ELR (cell line): ENCODE results near the gene SBK3.
"Not testable (repeated sequence)": the region's sequence is repeated elsewhere in the genome, so short reads cannot be mapped to it uniquely, and the experiment has no call there.

ENCODE experiments used
- DNase-seq: peaks from one replicate; pipeline ENCODE4 v3.0.0-alpha.2; 2015; ENCODE audit warnings: low read depth

Gene SBK3

DNA sequence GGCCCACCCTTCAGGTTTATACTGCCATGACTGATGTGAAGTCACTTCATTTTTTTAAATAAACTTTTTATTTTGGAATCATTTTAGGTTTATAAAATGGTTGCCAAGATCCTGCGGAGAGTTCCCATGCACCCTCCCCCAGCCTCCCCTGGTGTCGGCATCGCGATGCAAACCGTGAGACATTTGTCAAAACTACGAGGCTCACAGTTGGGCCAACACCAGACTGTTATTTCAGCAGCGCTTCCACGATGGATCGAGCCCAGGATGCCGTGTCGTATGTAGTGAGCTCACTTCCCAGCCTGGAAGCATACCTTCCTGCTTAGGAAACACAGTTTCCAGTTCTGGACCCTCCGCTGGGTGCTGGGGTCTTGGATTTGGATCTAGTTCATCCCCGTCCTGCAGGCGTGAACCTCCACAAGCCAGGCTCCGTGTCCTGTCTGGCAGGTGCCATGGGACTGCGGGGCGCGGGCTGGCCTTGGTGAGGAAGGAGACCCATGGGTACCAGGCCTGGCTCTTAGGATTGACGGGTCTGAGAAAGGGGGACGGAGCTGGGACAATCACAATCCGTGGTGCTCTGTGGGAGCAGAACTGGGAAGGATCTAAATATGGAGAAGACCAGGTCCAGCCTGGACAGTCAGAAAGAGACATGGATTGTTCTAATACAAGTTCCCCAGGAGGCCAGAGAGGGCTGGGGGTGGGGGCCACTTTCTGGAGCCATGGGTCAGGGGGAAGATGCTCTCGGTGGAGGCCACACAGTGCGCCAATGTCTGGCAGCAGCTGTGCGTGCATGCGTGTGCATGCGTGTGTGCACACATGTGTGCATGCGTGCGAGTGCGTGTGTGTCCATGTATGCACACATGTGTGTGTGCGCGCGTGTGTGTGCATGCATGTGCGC lies 6.0 kb downstream of the SBK3 start:
- no peak for DNase-seq

DNA sequence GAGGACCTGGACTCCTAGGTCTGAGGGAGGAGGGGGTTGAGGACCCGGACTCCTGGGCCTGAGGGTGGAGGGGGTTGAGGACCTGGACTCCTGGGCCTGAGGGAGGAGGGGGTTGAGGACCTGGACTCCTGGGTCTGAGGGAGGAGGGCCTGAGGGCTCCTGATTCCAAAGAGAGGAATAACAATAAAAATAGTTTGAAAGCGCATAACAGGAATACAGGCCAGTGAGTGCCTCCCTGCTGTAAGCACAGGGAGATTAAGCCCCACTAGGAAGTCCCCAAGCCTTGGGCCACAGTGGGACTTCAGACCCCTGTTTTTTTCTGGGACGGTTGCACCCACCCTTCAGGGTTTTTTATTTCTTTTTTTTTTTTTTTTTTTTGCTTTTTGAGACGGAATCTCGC lies 7.2 kb downstream of the SBK3 start:
- DNase-seq = no peak

DNA sequence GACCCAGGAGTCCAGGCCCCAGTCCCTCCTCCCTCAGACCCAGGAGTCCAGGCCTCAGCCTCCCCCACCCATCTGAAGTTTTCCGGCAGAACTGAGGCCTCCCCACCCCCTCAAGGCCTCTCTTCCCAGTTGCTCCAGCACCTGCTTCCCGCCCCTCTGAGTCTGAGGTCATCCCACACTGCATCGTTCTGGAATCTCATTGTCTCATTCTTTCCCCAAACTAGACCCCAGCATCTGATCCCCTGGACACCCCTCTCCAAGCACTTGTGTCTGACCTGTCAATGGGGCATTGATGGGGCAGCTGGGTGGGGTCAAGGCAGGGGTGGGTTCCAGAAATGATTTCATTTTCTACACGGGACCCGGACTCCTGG lies 7.6 kb downstream of the SBK3 start:
- DNase-seq = peak; percentile 48

DNA sequence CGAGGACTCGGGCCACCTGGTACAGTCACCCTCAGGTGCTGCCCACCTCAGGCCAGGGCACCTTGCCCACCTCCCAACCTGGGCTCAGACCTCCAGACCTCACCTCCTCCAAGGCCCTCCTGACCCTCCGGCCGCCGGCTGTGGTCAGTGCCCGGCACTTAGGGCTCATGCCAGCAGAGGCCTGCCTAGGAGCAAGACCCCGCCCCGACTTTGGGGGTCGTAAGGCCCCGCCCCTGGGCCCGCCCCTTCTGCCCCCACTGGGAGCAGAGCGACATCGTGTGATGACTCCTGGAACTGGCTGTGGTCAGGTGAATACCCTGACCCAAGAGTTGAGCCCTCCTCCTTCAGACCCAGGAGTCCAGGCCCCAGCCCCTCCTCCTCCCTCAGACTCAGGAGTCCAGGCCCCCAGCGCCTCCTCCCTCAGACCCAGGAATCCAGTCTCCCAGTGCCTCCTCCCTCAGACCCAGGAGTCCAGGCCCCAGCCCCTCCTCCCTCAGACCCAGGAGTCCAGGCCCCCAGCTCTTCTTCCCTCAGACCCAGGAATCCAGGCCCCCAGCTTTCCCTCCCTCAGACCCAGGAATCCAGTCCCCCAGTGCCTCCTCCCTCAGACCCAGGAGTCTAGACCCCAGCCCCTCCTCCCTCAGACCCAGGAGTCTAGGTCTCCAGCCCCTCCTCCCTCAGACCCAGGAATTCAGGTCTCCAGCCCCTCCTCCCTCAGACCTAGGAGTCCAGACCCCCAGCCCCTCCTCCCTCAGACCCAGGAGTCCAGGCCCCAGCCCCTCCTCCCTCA lies 8.2 kb downstream of the SBK3 start, which contains the start of gene SBK2:
TSS of gene SBK2 (minus strand) at position 183 of the 790 bp plus-strand sequence. CDS start 839 bp downstream, outside the sequence.
- DNase-seq = no peak

DNA sequence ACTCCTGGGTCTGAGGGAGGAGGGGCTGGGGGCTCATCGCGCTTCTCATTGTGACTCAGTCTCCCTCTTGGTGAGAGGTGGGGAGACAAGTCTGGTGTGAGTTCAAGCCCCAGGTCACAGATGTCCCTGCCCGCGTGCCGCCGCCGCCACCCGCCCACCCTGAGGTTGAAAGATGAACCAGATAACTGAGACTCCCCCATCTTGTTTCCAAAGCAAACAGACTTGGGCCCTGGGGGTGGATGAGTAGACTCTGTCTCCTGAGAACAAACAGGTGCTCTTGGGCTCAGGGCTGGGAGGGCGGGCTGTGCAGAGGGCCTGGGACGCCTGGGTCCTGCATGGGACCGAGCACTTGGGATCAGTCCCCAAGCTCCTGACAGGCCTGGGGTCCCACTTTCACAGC lies 9.0 kb downstream of the SBK3 start:
- no peak for DNase-seq

DNA sequence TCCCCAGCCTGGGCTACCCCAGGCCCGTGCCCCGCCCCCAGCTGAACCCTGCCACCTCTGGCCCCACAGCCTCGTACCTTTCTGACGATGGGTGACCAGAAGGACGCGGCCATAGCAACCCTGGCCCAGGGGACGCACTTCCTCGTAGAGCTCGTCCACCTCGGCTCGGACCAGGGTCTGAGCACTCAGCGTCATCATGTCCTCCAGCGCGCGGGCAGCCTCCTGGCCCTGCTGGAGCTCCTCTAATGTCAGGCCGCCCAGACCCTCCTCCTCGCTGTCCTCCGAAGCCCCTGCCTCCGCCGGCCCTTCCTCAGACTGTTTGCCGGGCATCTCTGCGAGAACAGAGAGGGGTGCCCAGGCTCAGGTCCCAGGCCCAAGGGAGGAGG lies 9.4 kb downstream of the SBK3 start:
- no peak for DNase-seq

DNA sequence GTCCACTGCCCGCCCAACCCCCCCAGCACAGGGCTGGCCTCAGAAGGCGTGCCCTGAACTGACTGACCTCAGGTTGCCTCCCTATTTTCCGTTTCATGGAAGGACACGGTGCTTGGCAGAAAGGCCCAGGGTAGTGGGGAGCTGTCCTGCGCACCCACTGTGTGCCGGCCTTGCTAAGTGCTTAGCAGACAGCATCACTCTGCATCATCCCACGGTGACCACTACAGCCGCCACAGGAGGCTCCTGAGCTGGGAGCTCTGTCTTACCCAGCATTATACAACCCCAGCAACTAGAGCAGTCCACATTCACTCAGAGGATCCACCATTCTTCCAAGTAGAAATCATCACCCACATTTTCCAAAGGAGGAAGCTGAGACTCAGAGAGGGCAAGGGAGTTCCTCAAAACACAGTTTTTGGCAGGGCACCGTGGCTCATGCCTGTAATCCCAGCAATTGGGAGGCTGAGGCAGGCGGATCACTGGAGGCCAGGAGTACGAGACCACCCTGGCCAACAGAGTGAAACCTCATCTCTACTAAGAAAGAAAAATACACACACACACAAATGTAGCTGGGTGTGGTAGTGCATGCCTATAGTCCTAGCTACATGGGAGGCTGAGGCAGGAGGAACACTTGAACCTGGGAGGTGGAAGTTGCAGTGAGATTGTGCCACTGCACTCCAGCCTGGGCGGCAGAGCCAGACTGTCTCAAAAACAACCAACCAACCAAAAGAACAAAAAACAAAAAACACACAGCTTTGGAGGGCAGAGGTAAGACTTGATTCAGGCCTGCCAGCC lies 10.0 kb downstream of the SBK3 start:
- no peak for DNase-seq

DNA sequence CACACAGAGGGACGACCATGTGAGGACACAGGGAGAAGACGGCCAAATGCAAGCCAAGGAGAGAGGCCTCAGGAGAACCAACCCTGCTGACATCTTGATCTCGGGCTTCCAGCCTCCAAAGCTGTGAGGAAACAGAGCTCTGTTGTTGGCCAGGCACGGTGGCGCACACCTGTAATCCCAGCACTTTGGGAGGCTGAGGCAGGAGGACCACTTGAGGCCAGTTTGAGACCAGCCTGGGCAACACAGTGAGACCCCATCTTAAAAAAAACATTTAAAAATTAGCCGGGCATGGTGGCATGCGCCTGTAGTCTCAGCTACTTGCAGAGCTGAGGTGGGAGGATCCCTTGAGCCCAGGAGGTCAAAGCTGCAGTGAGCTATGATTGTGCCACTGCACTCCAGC lies 11.1 kb downstream of the SBK3 start:
- not testable (repeated sequence) for DNase-seq

DNA sequence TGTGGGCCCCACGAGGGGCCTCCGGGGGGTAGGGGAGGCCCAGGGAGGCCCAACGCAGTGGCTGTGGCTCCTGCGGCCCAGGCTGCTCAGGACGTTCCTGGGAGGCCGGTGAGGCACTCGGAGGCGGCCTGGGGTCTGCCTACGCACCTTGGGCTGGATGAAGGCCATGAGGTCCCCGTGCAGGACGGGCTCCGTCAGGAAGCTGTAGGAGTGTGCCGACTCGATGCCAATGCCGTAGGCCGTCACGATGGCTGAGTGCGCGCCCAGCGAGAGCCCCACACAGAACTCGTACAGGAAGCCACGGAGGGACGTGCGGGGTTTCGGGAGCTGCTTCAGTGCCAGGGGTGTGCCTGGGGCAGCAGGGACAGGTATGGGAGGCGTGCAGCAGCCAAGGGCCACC lies 14.3 kb downstream of the SBK3 start:
- DNase-seq = no peak

DNA sequence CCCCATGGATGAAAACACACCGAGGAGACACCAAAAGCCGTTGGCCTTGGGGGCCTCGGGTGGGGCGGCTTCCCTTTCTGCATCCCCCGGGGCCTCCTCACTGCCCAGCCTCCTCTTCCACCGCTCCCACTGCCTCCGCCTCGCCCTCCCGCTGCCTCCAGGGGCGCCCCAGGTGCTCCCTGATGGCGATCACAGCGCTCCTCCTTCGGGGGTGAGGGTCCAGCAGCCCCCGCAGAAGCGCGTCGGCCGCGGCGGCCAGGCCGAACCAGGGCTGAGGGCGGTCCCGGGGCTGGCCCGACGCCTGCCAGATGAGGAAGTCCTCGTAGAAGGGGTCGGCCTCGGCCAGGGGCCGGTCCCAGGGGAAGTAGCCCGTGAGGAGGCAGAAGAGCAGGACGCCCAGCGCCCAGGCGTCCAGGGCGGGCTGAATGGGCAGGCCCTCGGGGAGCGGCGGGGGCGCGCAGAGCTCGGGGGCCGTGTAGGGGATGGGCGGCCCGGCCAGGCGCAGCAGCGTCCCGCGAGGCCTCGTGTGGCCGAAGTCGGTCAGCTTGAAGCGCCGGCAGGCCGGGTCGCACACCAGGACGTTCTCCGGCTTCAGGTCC lies 15.6 kb downstream of the SBK3 start:
- no peak for DNase-seq

DNA sequence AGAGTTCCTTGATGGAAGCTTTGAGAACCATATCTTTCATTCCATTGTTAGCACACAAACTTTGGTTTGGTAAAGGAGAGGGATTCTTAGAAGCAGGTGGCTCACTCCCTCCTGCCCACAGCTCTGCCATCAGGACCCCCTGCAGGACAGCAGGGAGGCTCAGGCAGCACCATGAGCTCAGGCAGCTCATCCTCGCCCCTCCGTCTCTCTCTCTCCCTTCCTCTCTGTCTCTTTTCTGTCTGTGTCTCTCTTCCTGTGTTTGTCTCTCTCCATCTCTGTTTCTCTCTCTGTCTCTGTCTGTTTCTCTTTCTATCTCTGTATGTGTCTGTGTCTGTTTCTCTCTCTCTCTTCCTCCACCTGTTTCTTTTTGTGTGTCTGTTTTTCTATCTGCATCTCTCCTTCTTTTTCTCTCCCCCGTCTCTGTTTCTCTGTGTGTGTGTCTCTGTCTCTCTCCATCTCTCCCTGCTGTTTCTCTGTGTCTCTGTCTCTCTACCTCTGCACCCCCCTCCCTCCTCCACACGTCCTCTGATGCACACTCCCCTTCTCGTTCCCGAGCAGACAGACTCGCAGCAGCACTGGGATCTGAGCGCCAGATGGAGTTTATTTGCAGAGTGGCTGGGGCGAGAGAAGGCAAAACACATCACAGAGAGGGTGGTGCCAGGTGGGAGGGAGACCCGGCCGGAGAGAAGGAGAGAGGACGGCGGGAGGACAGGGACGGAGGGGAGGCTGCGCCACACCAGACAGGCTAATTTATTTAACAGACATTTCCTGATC lies 17.1 kb downstream of the SBK3 start:
- no peak for DNase-seq

DNA sequence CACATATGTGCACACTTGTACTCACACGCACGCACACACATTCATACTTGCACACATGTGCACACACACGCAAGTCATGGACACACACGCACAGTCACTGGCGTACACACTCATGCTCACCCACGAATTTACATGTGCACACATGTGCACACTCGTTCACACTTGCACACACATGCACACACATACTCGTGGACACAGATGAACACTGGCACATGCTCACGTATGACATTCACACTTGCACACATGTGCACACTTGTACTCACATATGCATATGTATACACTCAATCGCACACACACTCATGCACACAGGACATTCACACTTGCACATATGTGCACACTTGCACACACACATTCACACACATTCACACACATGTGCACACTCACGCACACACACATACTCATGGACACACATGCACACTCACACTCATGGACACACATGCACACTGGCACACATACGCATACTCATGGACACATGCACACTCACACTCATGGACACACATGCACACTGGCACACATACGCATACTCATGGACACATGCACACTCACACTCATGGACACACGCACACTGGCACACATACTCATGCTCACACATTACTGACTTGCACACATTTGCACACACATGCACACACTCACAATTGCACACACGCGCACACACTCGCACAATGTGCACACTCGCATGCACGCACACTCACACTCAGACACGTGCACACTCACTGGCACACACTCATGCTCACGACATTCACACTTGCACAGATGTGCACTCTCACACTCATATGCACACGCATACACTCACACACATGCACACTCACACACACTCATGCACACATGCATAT lies 17.9 kb downstream of the SBK3 start:
- no peak for DNase-seq

DNA sequence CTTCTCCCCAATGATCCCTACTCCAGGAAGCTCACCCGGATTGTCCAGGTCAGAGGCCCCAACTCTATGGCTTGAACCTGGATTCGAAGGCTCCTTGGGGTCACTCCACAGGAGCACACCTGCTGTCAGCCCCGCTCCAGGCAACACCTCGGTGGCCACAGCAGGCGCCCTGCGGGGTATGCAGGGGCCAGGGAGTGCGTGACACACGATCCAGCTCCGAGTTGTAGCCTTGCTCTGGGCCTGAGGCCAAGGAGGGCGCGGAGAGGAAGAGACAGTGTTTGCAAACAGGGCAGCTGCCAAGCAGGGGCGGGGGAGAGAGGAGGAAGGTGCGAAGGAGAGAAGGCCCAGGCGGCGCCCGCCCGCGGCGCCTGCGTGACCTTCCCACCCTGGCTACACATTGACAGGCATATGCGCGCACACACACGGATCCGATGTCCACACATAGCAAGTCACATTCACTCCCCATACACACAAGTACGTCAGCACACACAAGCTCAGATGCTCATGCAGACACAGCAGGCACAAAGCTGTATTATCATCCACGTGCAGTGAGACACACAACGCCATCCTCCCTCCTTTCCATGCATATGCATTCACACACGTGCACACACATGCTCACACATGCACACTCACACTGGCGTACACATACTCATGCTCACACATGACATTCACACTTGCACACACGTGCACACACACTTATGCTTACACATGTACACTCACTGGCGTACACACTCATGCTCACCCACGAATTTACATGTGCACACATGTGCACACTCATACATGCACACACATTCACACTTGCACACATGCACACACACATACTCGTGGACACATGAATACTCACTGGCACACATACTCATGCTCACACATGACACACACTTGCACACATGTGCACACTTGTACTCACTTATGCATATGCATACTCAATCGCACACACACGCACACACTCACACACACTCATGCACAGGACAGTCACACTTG lies 18.8 kb downstream of the SBK3 start:
- DNase-seq = peak; percentile 48

DNA sequence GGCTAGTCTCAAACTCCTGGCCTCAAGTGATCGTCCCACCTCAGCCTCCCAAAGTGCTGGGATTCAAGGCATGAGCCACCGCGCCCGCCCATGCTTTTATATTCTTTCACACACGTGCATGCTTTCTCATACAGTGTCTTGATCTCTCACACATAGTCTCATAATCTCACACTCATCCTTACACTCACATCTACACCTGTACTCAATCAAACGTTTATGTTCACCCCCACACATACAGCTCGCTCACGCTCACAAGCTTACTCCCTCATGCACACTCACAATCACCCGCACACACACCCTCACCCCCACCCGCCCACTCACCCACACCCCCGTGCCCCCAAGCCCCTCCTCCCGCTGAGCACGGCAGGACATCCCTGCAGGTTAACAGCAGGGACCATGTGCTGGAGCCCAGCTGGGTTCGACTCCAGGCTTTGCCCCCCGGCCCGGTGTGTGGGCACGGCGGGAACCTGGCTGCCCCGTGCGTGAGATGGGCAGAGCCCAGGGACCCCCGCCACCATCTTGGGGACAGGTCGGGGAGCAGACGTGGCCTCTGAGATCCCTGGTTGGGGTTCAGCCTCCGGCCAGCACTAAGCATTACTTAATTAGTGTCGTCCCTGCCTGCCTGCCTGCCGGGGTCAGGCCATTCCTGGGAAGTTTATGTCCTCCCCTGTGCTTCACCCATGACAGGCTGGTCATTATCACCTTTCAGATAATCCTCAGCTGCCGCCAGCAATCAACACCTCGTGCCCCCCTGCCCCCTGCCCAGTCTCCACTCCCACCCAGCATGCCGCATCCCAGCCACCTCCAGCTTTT lies 19.8 kb downstream of the SBK3 start:
- DNase-seq = no peak

DNA sequence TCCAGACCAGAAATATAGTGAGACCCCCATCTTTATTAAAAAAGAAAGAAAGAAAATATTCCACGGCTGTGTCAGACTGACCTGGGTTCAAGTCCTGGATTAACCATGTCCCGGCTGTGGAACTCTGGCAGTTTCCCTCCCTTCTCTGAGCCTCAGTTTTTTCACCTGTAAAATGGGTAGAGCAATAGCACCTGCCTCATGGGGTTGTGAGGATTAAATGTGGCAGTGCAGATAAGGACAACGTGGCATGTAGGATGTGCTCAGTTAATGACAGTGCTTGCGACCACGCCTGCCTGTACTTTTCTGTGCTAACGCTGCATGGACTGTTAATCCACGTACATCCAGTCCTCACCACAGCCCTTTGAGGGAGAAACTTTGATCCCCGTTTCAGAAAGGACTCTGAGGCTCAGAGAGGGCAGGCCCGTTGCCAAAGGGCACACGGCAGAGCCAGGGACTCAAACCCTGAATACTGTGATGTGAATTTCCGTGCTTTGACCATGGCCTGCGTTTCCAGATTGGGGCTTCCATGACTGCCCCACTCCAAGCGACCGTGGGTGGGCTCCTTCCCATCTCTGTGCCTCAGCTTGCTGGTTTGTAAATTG lies 24.6 kb downstream of the SBK3 start:
- DNase-seq = no peak

DNA sequence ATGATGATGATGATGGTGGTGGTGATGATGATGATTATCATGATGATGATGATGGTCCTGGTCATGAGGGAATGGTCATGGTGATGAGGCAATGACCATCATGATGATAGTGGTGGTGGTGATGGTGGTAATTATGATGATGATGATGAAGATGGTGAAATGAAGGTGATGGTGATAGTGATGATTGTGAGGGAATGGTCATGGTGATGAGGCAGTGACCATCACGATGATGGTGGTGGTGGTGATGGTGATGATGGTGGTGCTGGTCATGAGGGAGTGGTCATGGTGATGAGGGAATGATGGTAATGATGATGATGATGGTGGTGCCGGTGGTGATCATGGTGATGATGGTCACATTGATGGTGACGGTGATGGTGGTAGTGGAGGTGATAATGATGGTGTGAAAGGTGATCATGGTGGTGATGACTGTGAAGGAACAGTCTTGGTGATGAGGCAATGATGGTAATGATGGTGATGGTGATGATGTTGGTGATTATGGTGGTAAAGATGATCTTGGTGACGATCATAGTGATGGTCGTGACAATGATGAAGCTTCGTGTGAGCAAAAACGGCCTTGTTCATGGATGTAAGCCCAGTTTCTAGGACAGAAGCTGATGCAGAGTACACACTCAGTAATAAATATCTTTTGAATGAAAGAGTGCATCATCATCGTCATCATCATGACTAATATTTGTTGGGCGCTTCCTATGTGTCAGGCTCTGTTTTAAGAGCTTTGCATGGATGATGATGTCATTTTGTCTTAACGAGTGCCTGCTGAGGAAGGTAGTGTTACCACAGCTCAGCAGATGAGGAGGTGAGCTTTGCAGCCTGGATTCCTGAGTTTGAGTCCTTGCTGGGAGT lies 25.7 kb downstream of the SBK3 start:
- DNase-seq = peak; percentile 94
